Liver (tissue), 9 donors: ENCODE results near the gene ZNF888. TPM values are rescaled to one million over a fixed set of nuclear protein-coding genes. Genes with fewer than 3 reads are reported as not detected.

Experiments
- DNase-seq: peaks from one replicate; pipeline ENCODE4 v3.0.0-alpha.2; 2017; ENCODE audit warnings: low spot score
- H3K27ac ChIP-seq, 2 donors: one replicate each; pipeline ENCODE4 v1.7.0; 2013; ENCODE audit warnings: inconsistent platforms in 2 of 2, low read length in 2 of 2, control low read depth in 1 of 2, low read depth in 1 of 2, mild to moderate bottlenecking in 1 of 2
- H3K27me3 ChIP-seq, 4 donors: one replicate each; pipeline versions ENCODE4 v1.6.1 to v1.7.0; 2013; ENCODE audit warnings: low read length in 3 of 4, inconsistent platforms in 1 of 4, mild to moderate bottlenecking in 1 of 4, moderate library complexity in 1 of 4; ENCODE audit not compliant: control insufficient read depth in 4 of 4, insufficient read depth in 4 of 4
- H3K36me3 ChIP-seq, 4 donors: one replicate each; pipeline versions ENCODE4 v1.6.1 to v1.7.0; 2013; ENCODE audit warnings: low read length in 3 of 4, mild to moderate bottlenecking in 3 of 4, low read depth in 1 of 4, moderate library complexity in 1 of 4; ENCODE audit not compliant: control insufficient read depth in 4 of 4, insufficient read depth in 3 of 4
- H3K4me1 ChIP-seq, 4 donors: one replicate each; pipeline versions ENCODE4 v1.6.1 to v1.7.0; 2013; ENCODE audit warnings: low read length in 3 of 4, mild to moderate bottlenecking in 3 of 4, moderate library complexity in 1 of 4; ENCODE audit not compliant: control insufficient read depth in 4 of 4, insufficient read depth in 4 of 4
- H3K4me3 ChIP-seq, 3 donors: one replicate each; pipeline versions ENCODE4 v1.6.1 to v1.7.0; 2013; ENCODE audit warnings: low read length in 3 of 3, control low read depth in 1 of 3, low read depth in 1 of 3, mild to moderate bottlenecking in 1 of 3
- H3K9ac ChIP-seq, 2 donors: one replicate each; pipeline ENCODE4 v1.7.0; 2013; ENCODE audit warnings: low read length in 2 of 2, mild to moderate bottlenecking in 2 of 2, moderate library complexity in 2 of 2, control low read depth in 1 of 2, low read depth in 1 of 2
- H3K9me3 ChIP-seq, 4 donors: one replicate each; pipeline versions ENCODE4 v1.6.1 to v1.7.0; 2013; ENCODE audit warnings: low read length in 3 of 4; ENCODE audit not compliant: control insufficient read depth in 4 of 4
- CTCF ChIP-seq: fragments of 150-350 bp; IDR thresholded peaks from 2 replicates; pipeline ENCODE4 v1.5.1; 2017; ENCODE audit warnings: improper control_type of control experiment, low read depth, low read length; ENCODE audit not compliant: missing input control
- REST ChIP-seq: IDR thresholded peaks from 2 replicates; pipeline ENCODE4 v1.6.1; 2016; ENCODE audit warnings: antibody characterized with exemption, mild to moderate bottlenecking
- RXRA ChIP-seq, 2 donors: IDR thresholded peaks; 2 replicates each; pipeline ENCODE4 v1.6.1; 2017 to 2018; ENCODE audit warnings: antibody characterized with exemption in 2 of 2, mild to moderate bottlenecking in 1 of 2
- TAF1 ChIP-seq: conservative IDR thresholded peaks from 2 replicates; pipeline ENCODE4 v1.6.1; 2016; ENCODE audit warnings: antibody characterized with exemption, mild to moderate bottlenecking
- ZBTB33 ChIP-seq: IDR thresholded peaks from 2 replicates; pipeline ENCODE4 v1.6.1; 2016; ENCODE audit warnings: antibody characterized with exemption
- WGBS: extraction: QIAGEN DNeasy Blood & Tissue Kit; methylation state at CpG from one replicate; pipeline ENCODE4 v1.1.7; 2013; 5-methylcytosine and 5-hydroxymethylcytosine counted together
- polyA plus RNA-seq, 2 donors: library from polyadenylated mRNA; stranded (reverse) in 1 of 2; unstranded in 1 of 2; fragments of 200-250 nt in 1 of 2; fragments of >200 nt in 1 of 2; fragmentation: Nextera tagmentation in 1 of 2; extraction: Ambion mirVana in 1 of 2; gene quantifications; one replicate each; pipeline versions ENCODE4 v1.2.1 to v1.2.3, GENCODE V29; 2013 to 2015
- total RNA-seq, 2 donors: library from RNA; depleted of rRNA; stranded (reverse); fragments of >200 nt; gene quantifications; one replicate each; pipeline ENCODE4 v1.2.3, GENCODE V29; 2014
- donor health status: healthy.
- donor health status: healthy.
- donor health status: healthy.
- donor health status: healthy.
- donor health status: healthy.

The ZNF888 gene
- total and polyA plus RNA-seq, 4 donors, result 0.11 to 9.0 (median 0.71) TPM

- TF ChIP-seq CTCF (no peak), ZBTB33 (peak; percentile 0), TAF1 (no peak)
These were observed 39.4 kb upstream of the ZNF888 start, which contains the start of gene ZNF816 (continued) for GRCh38 chr19:52962394-52963246.

- 38% methylated on average over 5 of the region's 5 CpGs for WGBS
- Histone ChIP-seq H3K4me1 (peaks cover 2 to 10% (median 4%) of the 10 kb centered on the region in 4 donors), H3K36me3 (peaks cover 0 to 2% (median 1%) of the 10 kb centered on the region in 4 donors), H3K9me3 (peaks cover 10 to 35% (median 18%) of the 10 kb centered on the region in 4 donors), H3K27me3 (no peaks in the 10 kb centered on the region), H3K27ac (peak overlapping the region; percentile 16 to 18), H3K9ac (peak overlapping the region in 1 of 2 donors; percentile 42), H3K4me3 (peak overlapping the region; percentile 69 to 79 (median 78))
- TF ChIP-seq RXRA (IDR thresholded peaks at IDR 0.05), result no peak
- no peak for TF ChIP-seq REST
- TF ChIP-seq ZBTB33, result peak; percentile 7
- TF ChIP-seq TAF1, result no peak
- DNase-seq, result no peak
These were observed 38.8 kb upstream of the ZNF888 start for GRCh38 chr19:52961981-52962380.
